Endothelial cell (in vitro differentiated cells): ENCODE results near the gene REC114. TPM values are rescaled to one million over a fixed set of nuclear protein-coding genes. Genes with fewer than 3 reads are reported as not detected.
A peak's percentile ranks its signal among the peaks of the same experiment; 100 is the strongest.

Experiments
- DNase-seq: peaks from one replicate; pipeline ENCODE4 v3.0.0; 2021; ENCODE audit warnings: low spot score
- H3K27ac Mint-ChIP-seq: one replicate; pipeline ENCODE4 v1.8.0; 2021; ENCODE audit warnings: mixed read lengths, inconsistent platforms; ENCODE audit not compliant: unreplicated experiment
- H3K27me3 Mint-ChIP-seq: one replicate; pipeline ENCODE4 v1.8.0; 2021; ENCODE audit warnings: mild to moderate bottlenecking, moderate library complexity, mixed read lengths, inconsistent platforms; ENCODE audit not compliant: unreplicated experiment
- H3K36me3 Mint-ChIP-seq: one replicate; pipeline ENCODE4 v1.8.0; 2021; ENCODE audit warnings: mild to moderate bottlenecking, low read depth, mixed read lengths, inconsistent platforms; ENCODE audit not compliant: unreplicated experiment
- H3K4me1 Mint-ChIP-seq: one replicate; pipeline ENCODE4 v1.8.0; 2021; ENCODE audit warnings: mild to moderate bottlenecking, mixed read lengths, inconsistent platforms; ENCODE audit not compliant: unreplicated experiment
- H3K4me3 Mint-ChIP-seq: one replicate; pipeline ENCODE4 v1.8.0; 2021; ENCODE audit warnings: mild to moderate bottlenecking, mixed read lengths, inconsistent platforms; ENCODE audit not compliant: unreplicated experiment
- H3K9me3 Mint-ChIP-seq: one replicate; pipeline ENCODE4 v1.8.0; 2021; ENCODE audit warnings: mixed read lengths, inconsistent platforms; ENCODE audit not compliant: unreplicated experiment
- total RNA-seq: library from RNA; stranded (reverse); fragmentation: NEBNext Ultra II Directional; extraction: Animal tissue kit (Norgen Biotek cat#: 25700); gene quantifications from one replicate; pipeline ENCODE4 v1.2.1, GENCODE V29; 2021; ENCODE audit not compliant: unreplicated experiment
- TF ChIP-seq, protein P1 (sequence below): fragments of 200-600 bp; sonication (generic); IDR thresholded peaks from one replicate; pipeline ENCODE4 v1.5.0; 2021; ENCODE audit warnings: antibody characterized with exemption; ENCODE audit not compliant: unreplicated experiment

REC114 gene
- total RNA-seq, 1 donor from 2014 or later, result not detected

DNA sequence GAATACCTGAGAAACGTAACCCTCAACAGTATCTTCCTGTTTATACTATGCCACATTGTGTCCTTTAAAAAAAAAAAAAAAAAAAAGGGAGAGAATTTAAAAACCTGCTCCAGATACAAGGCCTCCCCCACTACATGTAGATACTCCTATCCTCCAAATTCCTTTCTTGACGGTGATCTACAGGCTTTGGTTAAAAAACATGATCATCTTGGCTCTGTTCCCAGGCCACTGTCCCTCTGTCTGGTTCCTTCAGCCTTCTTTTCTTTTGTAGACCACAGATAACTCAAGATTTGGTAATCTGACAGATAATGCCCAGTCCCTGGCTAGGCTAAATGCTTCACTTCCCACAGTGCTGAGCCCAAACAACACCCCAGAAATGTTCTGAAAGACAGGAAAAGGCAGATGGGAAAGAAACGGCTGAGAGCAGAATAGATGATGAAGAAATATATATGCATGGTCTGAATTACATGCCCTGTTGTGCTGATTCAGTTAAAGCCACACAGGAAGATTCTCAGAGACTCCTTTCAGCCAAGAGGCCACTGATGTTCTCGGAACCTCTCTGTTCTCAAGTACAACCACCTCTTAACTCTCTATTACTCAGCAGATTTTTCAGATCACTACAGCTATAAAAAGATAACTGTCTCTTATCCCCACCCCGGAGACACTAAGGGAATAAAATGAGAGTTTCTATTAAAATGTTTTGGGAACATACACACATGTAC lies 141.9 kb downstream of the REC114 start:
- Mint-ChIP-seq H3K4me3 (no peak overlapping the region), H3K36me3 (peaks cover 66% of the 10 kb centered on the region), H3K4me1 (peaks cover 34% of the 10 kb centered on the region), H3K27me3 (no peaks in the 10 kb centered on the region), H3K9me3 (no peaks in the 10 kb centered on the region), H3K27ac (peak overlapping the region; percentile 53)
- TF ChIP-seq, protein P1, sequence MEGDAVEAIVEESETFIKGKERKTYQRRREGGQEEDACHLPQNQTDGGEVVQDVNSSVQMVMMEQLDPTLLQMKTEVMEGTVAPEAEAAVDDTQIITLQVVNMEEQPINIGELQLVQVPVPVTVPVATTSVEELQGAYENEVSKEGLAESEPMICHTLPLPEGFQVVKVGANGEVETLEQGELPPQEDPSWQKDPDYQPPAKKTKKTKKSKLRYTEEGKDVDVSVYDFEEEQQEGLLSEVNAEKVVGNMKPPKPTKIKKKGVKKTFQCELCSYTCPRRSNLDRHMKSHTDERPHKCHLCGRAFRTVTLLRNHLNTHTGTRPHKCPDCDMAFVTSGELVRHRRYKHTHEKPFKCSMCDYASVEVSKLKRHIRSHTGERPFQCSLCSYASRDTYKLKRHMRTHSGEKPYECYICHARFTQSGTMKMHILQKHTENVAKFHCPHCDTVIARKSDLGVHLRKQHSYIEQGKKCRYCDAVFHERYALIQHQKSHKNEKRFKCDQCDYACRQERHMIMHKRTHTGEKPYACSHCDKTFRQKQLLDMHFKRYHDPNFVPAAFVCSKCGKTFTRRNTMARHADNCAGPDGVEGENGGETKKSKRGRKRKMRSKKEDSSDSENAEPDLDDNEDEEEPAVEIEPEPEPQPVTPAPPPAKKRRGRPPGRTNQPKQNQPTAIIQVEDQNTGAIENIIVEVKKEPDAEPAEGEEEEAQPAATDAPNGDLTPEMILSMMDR, result no peak
- no peak for DNase-seq

GRCh38 chr15:73585871-73586654 lies 143.1 kb downstream of the REC114 start:
- no peaks in the 10 kb centered on the region for H3K9me3 Mint-ChIP-seq
- peaks cover 35% of the 10 kb centered on the region for H3K4me1 Mint-ChIP-seq
- DNase-seq, result no peak
- H3K36me3 Mint-ChIP-seq, result peaks cover 70% of the 10 kb centered on the region
- H3K27me3 Mint-ChIP-seq, result no peaks in the 10 kb centered on the region
- TF ChIP-seq, protein P1, result no peak
- peak overlapping the region; percentile 58 for H3K27ac Mint-ChIP-seq
- no peak overlapping the region for H3K4me3 Mint-ChIP-seq

- DNase-seq, result no peak
- TF ChIP-seq, protein P1, result no peak
- Mint-ChIP-seq H3K36me3 (peaks cover 48% of the 10 kb centered on the region), H3K4me3 (no peak overlapping the region), H3K27ac (no peak overlapping the region), H3K4me1 (peaks cover 46% of the 10 kb centered on the region), H3K27me3 (no peaks in the 10 kb centered on the region), H3K9me3 (no peaks in the 10 kb centered on the region)
These were observed 146.8 kb downstream of the REC114 start for GRCh38 chr15:73589766-73590165.

DNA sequence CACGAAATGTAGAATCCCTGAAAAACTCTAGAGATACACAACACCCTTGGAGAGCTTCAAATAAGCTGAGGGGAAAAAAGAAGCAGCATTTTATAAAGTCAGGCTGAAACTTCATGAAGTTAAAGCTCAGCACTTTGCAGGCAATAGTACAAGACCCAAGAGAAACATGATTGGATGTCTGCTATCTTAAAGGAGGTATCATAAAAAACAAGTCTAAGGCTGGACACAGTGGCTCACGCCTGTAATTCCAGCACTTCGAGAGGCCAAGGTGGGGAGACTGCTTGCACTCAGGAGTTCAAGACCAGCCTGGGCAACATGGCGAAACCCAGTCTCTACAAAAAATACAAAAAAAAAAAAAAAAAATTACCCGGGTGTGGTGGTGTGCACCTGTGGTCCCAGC lies 147.3 kb downstream of the REC114 start:
- Mint-ChIP-seq H3K4me1 (peaks cover 47% of the 10 kb centered on the region), H3K27ac (no peak overlapping the region), H3K27me3 (no peaks in the 10 kb centered on the region), H3K36me3 (peaks cover 44% of the 10 kb centered on the region), H3K4me3 (no peak overlapping the region), H3K9me3 (no peaks in the 10 kb centered on the region)
- no peak for DNase-seq
- TF ChIP-seq, protein P1, result no peak
